AG20443 (cell line): Measurements from ENCODE around the gene SOWAHA.
A peak's percentile ranks its signal among the peaks of the same experiment; 100 is the strongest.

Experiments used
- DNase-seq: peaks from one replicate; pipeline ENCODE4 v3.0.0; 2012; ENCODE audit warnings: low spot score, mixed read lengths

SOWAHA gene

DNA sequence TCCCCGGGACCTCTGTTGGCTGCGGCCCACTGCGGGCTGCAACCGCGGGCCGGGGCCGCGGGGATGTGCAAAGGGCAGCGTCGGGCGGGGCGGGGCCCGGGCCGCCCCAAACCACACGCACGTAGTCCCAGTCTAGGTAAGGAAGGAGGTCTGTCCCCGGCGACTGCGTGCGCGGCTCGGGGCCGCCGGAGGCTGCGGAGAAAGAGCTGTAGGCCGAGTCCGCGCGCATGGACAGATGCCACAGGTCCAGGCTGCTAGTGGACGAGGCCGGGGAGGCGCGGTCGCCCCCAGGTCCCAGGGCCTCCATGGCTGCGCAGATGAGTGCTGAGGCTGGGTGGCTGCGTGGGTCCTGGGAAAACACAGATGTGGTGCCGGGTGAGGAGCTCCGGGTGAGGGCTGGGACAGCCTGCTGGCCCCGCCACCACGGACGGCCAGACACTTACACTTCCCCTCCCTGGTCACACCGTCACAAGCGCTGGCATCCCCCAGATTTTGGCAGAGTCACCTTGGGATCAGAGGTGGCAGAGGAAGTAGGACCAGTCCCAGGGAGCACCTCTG lies 12.8 kb downstream of the SOWAHA start:
- no peak for DNase-seq

DNA sequence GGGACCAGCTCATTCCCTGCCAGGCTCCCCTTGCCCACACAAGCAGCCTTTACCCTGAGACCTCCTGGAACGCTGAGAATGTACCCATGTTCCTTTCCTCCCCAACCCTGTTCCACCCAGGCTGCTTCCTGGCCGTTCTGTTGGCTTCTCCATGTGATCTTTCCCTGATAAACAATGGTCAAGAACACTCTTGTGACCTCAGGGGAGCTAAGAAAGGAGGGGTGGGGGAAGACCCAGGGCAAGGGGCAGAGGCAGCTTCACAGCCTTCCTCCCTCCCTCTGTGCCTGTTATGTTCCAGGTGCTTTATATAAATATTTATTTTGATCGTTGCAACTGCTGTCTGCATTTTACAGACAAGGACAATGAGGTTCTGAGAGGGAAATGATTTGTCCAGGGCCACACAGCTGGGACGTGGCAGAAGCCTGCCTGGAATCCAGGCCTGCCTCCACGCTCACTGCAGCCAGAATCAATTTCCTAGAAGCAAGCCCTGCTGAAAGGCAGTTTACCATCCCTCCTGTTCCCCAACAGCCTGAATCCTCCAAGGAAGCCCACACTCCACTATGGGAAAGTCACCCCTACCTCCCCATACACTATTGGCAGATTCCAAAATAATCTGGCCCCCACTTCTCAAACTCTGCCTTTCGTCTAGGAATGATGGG lies 13.5 kb downstream of the SOWAHA start:
- no peak for DNase-seq

DNA sequence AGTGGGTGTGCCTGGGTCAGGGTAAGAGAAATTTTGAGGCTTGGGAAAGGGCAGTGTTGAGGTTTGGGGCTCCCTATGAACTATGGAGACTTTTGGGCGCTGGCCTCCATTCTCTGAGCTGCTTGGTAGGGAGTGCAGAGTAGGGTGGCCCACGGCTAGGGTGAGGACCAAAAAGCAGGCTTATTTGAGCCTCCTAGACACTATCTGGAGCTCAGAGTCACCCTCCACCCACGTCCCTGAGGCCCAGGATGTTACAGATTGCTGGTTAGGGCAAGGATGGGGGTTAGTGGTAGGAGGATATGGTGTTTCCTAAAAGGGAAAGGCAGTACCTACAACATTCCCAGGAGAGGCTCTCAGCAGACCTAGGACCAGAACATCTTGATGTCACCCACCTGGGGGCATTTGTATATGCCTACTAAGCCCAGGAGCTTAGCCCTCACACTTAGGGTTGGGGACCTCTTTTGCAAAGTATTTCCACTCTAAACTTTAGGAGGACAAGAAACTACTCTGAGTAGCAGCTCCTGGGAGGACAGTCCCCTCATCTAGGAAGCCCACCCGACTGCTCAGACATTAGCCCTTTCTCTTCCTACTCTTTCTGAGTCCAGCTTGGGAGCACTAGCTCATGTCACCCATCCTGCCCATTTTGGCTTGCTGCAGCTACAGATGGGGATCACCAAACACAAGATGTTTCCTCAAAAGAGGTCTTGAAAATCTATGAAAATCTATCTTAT lies 15.0 kb downstream of the SOWAHA start:
- no peak for DNase-seq

DNA sequence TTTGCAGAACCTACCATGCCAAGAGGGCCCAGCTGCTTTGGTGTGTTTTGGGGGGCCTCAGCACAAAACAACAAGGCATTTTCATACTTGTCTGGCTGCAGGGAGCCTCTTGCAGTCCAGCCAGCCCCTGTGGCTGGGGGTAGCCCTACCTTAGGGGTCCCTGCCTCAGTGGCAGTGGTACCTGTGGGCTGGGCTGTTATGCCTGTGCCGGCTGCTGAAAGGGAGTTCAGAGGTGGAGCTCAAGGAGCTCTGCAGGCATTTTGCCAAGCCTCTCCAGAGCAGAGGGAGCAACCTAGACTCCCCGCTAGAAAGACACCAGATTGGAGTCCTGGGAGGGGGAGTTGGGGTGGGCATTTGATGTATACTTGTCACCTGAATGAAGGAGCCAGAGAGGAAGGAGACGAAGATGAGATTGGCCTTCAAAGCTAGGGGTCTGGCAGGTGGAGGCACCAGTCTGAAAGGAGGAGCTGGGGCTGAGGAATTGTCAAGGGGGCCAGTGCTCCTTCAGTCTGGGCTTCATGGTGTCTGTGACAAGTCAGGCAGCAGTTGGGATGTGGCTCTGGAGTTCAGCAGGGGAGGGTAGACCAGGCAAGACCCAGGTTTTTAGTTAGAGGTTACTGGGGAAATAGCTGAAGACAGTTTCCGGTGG lies 15.9 kb downstream of the SOWAHA start:
- DNase-seq: no peak

DNA sequence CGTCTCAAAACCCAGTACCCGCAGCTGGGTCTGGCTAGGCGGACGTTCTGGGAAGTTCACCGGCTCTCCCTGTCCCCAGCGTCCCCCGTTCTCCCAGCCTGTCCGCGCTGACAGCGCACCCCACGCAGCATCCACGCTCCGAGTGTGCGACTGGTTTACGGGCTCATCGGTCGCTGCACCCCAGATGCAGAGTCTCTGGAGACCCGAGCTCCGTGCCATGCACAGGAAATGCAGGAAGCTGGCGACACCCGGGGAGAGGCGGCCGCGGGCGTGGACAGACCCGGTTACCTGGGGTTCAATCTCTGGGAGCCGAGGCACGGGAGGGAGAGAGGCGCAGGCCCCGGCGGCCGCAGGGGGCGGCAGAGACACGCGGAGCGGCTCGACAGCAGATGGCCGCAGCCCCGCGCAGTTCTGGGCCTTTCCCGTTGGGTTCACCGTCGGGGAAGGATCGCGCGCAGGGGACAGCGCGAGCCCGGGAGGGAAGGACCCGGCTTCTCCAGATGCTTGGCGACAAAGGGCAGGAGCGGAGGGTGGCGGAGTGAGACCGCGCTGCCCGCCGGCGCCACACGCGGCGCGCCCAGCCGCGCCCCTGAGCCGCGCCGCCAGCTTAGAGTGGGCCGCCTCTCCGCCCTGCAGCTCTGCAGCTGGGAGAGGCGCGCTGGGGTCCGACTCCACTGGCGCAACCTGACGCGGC lies 16.8 kb downstream of the SOWAHA start:
- DNase-seq: peak; percentile 94

DNA sequence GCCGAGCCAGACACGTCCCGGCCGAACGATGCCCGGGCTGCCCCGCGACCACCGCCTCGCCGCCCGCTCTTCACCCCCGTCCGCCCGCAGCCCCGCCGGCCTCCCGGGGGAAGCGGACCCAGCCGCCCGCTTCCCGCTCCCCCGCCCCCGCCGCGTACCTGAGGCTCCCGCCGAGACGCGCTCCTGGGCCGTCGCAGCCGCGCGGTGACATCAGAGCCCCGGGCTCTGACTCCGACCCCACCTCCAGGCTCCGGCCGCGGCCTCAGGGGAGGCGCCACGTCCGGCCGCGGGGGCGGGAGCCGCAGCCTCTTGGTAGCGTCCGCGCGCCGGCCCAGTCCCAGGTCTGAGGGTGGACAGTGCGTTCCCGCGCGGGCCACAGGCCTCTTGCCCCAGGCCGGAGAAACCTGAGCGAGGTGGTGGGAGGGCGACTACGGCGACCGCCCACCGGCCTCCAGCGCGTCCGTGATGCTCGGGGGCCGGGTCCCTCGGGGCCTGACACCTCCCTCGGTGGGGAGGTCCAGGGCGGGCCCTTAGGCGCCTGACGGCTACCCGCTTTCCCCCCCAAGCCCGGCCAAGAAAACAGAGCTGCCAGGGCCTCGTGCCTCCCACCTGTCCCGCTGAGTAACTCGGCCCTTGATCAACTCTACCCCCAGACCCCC lies 17.5 kb downstream of the SOWAHA start, which contains the start of gene SHROOM1:
TSS of gene SHROOM1 (minus strand) at position 212 of the 659 bp plus-strand sequence. CDS start 4,507 bp downstream, outside the sequence.
- DNase-seq: peak; percentile 86

DNA sequence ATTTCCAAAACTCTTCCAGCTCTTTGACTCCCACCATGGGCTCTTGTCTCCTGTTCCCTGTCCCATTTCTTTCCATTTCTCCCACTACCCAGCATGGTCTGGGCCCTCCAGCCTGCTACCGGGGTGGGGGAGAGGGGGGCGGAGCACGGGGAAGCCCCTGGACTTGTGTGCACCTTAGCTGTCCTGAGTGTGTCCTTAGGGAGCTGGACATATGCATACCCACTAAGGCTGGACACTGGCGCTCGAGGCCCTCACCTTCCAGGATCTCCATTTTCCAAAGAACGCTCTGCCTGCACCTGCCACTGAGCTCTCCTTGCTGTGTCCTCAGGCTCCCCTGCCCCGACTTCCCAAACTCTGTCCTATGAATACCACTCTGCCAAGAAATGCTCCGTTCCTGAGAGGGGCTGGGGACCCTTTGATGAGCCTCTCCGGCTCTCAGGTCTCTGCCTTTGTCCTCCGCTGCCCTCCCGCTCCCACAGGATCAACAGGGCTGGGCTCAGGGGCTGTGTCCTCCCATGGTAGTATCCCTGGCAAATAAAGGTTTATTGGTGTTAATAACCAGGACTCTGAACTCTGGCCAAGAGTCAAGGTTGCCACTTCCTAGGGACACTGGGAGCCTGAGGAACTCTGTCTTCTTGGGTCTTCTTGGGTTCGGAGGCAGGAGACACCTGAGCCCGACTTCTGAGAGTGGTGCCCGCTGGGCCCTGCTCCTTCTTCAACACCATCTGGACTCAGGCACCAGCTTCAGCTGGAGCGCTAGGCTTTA lies 18.2 kb downstream of the SOWAHA start:
- no peak for DNase-seq

DNA sequence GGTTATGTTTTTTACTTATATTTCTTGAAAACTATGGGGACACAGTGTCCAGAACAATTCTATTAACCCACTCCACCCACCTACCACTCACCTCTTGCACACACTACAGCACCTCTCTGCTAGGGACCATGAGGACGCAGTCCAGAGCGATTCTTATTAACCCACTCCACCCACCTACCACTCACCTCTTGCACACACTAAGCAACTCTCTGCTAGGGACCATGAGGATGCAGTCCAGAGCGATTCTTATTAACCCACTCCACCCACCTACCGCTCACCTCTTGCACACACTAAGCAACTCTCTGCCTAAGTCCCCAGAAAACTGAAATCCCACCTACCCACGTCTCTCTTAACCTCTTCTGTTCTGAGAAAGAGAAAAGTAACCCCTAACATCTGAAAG lies 19.5 kb downstream of the SOWAHA start:
- DNase-seq: no peak

DNA sequence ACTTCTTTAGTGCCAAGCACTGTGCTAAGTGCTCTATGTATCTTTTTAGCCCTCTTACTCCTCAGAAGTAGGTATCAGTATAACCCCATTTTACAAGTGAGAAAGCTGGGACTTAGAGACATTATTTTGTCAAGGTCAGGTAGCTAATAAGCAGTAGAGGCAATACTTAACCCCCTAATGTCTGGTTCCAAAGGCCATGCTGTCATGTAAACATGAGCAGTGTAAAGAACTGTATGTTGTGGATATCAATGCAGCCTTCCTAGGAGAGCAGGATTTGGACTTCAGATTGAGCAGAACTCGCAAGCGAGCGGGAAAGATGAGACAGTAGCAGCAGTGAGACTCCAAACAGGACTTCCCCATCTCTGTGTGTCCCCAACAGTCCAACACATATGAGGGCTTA lies 21.0 kb downstream of the SOWAHA start:
- DNase-seq: no peak

DNA sequence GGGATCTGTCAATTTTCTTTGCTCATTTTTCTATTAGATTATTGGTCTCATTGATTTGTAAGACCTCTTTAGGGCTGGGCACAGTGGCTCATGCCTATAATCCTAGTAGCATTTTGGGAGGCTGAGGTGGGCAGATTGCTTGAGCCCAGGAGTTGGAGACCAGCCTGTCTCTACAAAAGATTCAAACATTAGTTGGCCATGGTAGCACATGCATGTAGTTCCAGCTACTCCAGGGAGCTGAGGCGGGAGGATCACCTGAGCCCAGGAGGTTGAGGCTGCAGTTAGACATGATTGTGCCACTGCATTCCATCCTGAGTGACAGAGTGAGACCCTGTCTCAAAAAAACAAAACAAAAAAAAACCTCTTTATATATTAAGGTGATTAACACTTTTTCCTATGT lies 23.8 kb downstream of the SOWAHA start:
- DNase-seq: no peak

DNA sequence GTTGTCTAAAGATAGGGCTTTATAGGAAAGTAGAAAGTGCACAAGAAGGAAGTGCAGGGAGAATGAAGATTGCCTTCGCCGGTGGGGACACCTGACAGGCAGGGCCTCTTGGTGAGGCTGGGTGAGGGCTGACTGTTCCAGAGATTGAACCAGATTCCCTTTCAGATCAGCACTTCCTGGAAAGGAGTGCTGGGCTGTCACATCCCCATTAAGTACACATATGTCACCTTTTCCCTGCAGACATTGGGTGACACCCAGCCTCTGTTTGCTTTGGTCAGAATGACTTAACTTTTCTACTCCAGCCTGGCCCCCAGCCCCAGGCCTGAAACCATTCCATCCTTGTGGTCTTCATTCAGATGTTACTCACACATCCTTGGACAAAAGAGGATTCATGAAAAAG lies 24.8 kb downstream of the SOWAHA start:
- no peak for DNase-seq

DNA sequence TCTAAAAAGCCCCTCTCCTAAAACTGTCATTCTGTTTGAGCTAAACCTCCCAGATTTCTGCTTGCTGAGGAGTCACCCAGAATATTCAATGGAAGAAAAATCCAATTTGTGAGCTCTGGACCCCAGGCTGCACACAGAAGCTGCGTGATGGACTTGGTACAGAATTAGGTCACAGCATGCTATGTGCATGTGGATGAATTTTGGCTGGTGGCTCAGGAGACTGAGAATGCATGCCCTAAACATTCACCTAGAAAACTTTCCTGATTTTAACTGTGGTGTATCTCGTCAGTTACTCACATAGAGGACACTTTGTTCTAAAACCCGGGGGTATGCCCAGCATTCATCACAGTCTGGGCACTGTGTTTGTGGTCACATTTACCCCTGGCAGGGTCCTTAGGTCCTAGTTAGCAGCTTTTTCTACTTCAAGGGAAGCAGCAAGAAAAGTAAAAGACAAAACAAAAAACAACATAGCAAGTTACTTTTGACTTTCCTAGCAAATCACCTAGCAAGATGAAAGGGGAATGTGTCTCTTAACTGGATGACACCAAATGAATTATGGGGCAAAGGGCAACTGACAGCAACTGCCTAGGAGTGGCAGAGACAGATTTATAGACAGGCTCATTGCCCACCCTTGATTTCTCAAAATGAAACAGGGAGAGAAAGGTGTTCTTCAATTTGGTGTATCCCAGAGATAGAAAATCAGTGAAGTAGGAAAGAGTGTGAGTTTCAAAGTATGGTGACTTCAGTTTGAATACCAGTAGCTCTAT lies 25.6 kb downstream of the SOWAHA start:
- no peak for DNase-seq

DNA sequence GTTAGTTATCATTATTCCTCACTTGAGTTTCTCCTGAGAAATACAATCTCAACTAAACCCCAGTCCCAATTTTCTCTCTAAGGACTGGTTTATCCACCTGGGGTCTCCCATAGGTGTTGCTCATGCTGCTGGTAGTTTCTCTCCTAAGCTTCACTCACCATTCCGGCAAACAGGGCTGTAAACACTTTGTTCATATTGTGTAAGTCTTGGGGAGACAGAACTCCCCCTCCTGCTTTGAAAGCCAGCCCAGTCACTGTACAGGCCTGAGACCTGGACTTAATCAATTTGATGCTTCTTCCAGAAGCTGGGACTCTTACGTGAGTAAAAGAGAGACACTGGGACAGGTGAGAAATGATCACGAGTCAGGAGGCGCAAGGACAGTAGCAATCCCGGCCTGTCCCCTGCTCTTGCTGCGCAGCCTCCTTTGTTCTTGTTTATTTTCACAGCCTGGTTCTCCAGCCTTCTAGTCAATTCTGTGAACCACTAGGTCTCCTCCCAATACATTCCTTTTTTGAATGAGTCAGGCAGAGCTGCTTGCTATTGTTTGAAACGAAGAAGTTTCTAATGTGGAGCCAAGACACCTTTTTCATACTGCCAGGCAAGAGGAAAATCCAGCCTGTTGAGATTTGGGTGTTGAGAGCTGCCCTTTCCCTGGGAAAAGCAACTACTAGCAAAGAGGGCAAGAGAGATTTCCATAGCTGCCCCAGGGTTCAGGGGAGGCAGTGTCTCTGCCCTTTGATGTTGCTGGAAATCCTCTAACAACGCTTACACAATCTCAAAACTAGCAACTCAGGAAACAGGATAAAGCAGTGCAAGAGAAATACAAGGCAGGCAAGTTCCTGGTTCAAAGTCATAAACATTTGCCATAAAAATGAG lies 26.6 kb downstream of the SOWAHA start:
- DNase-seq: peak; percentile 66

DNA sequence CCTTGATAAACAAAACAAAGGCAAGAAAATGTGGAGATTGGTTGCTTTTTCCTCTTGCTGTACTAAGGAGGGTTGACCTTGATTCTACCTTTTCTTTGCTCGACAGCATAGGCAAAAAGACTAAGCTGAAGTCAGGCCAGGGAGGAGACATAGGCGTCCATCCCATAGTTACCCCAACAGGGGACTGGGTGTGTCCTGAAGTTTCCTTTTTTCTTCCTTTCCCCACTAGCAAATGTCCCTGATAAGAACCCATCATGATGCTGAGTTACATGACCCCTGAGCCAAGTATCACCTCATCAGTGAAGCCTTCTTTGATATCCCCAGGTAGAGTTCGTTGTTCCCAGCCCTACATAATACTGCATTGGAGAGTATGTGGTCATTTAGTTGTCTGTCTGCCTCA lies 27.2 kb downstream of the SOWAHA start:
- no peak for DNase-seq

DNA sequence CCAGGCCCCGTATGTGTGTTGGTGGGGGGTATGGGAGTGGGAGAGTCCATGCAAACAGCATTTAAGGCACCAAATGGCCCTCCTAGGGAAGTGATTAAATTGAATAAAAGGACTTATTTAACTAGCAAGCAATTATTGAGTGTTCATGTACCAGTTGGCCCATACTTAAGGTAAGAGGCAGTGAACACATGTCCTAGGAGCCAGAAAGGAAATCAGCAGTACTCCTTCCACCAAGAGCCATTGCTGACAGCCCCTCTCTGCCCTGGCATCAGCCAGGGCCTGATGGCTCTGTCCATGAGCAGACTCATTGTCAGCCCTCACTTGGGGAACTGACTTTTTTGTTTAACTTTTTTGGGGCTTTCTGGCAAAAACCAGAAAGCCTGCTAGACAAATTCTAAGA lies 27.8 kb downstream of the SOWAHA start:
- DNase-seq: no peak

DNA sequence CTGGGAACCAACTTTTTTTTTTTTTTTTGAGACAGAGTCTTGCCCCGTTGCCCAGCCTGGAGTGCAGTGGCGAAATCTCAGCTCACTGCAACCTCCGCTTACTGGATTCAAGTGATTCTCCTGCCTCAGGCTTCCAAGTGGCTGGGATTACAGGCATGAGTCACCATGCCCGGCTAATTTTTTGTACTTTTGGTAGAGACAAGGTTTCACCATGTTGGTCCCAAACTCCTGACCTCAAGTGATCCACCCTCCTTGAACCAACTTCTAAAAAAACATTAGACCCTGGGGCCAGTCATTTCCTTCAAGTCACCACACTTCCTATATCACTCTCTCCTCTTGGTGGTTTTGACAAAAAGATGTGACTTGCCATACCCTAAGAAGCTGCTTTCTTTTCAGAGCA lies 28.2 kb downstream of the SOWAHA start:
- DNase-seq: no peak

DNA sequence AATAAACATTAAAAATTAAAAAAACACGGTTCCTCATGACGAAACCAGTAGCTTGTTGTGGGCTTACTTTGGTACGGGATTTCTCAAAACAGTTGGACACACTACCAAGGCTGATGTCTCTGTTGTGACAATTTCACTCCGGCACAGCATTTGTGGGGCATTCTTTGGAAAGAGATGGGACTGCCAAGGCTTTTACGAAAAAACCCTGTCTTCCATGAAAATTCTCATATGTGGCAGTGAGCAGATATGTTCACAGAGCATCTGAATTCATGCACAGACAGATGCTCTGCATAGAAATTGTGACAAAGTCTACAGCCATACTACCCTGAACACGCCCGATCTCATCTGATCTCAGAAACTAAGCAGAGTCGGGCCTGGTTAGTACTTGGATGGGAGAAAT lies 35.2 kb downstream of the SOWAHA start:
- DNase-seq: no peak

DNA sequence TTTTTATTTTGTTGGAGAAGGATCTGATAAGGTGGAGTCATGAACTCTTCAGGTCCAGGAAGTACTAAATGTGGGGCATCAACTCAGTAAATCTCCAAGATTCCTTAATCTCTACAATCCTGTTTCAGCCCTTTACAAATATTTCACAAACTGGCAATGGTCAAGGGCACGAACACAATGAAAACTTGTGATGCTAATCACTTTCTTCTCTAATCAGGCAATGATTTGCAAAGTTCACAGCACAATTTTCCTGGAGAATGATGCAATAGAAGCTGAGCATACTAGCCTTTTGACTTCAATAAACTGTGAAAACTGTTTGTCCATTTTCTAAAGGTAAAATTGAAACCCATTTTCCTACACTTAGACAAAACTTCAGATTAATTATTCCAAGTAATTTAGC lies 36.2 kb downstream of the SOWAHA start:
- no peak for DNase-seq

DNA sequence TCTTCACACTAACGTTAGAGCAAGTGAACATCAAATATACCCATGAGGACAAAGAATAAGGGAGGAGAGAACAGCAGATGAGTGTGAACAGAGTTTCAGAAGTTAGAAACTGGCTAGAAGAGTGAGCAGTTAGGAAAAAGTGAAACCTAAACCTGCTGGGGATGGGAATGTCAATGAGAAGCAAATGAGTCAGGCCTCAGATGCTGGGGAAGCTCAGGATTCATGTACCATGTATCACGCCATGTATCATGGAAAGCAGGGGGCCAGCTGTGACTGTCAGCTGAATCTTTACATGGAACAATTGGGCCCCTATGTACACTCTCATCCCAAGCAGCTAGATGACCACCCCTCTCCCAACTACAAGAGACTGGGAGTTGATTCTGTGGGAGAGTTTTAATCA lies 37.0 kb downstream of the SOWAHA start:
- DNase-seq: peak; percentile 53
